Keratinocyte (primary cell): Measurements from ENCODE around the gene SCARB1. TPM values are rescaled to one million over a fixed set of nuclear protein-coding genes. Genes with fewer than 3 reads are reported as not detected.

ENCODE experiments used
- DNase-seq: peaks from one replicate; pipeline ENCODE4 v3.0.0-alpha.2; 2011; ENCODE audit warnings: low read depth, missing footprints, low spot score
- FAIRE-seq: peaks from 2 replicates; lab custom pipeline; 2011; peaks lifted over from hg19 to GRCh38; lab: Jason Lieb, UNC
- H2AFZ ChIP-seq: 2 replicates; pipeline ENCODE4 v1.6.0; 2012; ENCODE audit warnings: low read length, control low read depth, inconsistent platforms; ENCODE audit not compliant: control insufficient read depth
- H3K27ac ChIP-seq: 2 replicates; pipeline ENCODE4 v1.5.1; 2011; ENCODE audit warnings: low read length; ENCODE audit not compliant: control insufficient read depth, insufficient read depth
- H3K27me3 ChIP-seq: 3 replicates; pipeline ENCODE4 v1.6.0; 2011; ENCODE audit warnings: low read length; ENCODE audit not compliant: control insufficient read depth, insufficient read depth; ENCODE audit errors: extremely low read depth
- H3K36me3 ChIP-seq, 2 experiments: 2 replicates in 1 of 2; 3 replicates in 1 of 2; pipeline ENCODE4 v1.5.1; 2011; ENCODE audit warnings: low read length in 2 of 2, mild to moderate bottlenecking in 1 of 2; ENCODE audit not compliant: control insufficient read depth in 2 of 2, insufficient read depth in 2 of 2; ENCODE audit errors: extremely low read depth in 1 of 2
- H3K4me1 ChIP-seq: 3 replicates; pipeline ENCODE4 v1.5.1; 2011; ENCODE audit warnings: low read length; ENCODE audit not compliant: control insufficient read depth, insufficient read depth; ENCODE audit errors: extremely low read depth
- H3K4me2 ChIP-seq: 3 replicates; pipeline ENCODE4 v1.6.0; 2011; ENCODE audit warnings: low read depth, low read length; ENCODE audit not compliant: control insufficient read depth, insufficient read depth; ENCODE audit errors: extremely low read depth
- H3K4me3 ChIP-seq, 3 experiments: fragments of 200-600 bp in 1 of 3; sonication (generic) in 1 of 3; 2 replicates in 2 of 3; 3 replicates in 1 of 3; pipeline ENCODE4 v1.5.1; 2011 to 2016; ENCODE audit warnings: low read length in 3 of 3, mild to moderate bottlenecking in 3 of 3, control low read depth in 2 of 3, inconsistent platforms in 1 of 3, low read depth in 1 of 3, mixed read lengths in 1 of 3, mixed run types in 1 of 3, moderate library complexity in 1 of 3; ENCODE audit not compliant: control insufficient read depth in 2 of 3, insufficient read depth in 2 of 3; ENCODE audit errors: extremely low read depth in 1 of 3
- H3K79me2 ChIP-seq: 2 replicates; pipeline ENCODE4 v1.6.0; 2012; ENCODE audit warnings: low read length; ENCODE audit not compliant: control insufficient read depth, insufficient read depth
- H3K9ac ChIP-seq: 3 replicates; pipeline ENCODE4 v1.6.0; 2011; ENCODE audit warnings: low read length; ENCODE audit not compliant: control insufficient read depth, insufficient read depth; ENCODE audit errors: extremely low read depth
- H3K9me1 ChIP-seq: 3 replicates; pipeline ENCODE4 v1.6.0; 2011; ENCODE audit warnings: low read length; ENCODE audit not compliant: control insufficient read depth, insufficient read depth; ENCODE audit errors: extremely low read depth
- H3K9me3 ChIP-seq: 2 replicates; pipeline ENCODE4 v1.5.1; 2012; ENCODE audit warnings: low read depth, low read length; ENCODE audit not compliant: control insufficient read depth
- H4K20me1 ChIP-seq: 3 replicates; pipeline ENCODE4 v1.6.0; 2011; ENCODE audit warnings: low read length; ENCODE audit not compliant: control insufficient read depth, insufficient read depth; ENCODE audit errors: extremely low read depth
- EZH2 ChIP-seq: IDR thresholded peaks from one replicate; pipeline ENCODE4 v1.6.1; 2012; ENCODE audit warnings: inconsistent platforms, mild to moderate bottlenecking, low read length, moderate library complexity
- dilution Hi-C: fragments of 300-500 bp; cut with MboI; formaldehyde crosslinking; loops from one replicate; pipeline ENCODE4 v1.7.0; 2020; ENCODE audit warnings: low sequenced_read_pairs; ENCODE audit not compliant: extremely low pct_ligation_motif_present
- polyA plus RNA-seq, 5 experiments: library from polyadenylated mRNA; depleted of rRNA in 3 of 5; stranded (reverse) in 3 of 5; stranded (forward) in 1 of 5; unstranded in 1 of 5; fragments of >200 nt; gene quantifications; 1 replicate in 1 of 5; 2 replicates in 3 of 5; 3 replicates in 1 of 5; pipeline versions ENCODE4 v1.2.1 to v1.2.3, GENCODE V29; 2011 to 2012; ENCODE audit warnings: missing spikeins in 2 of 5, low read depth in 1 of 5, low replicate concordance in 1 of 5
- TF ChIP-seq, protein P1 (sequence below), 3 experiments: IDR thresholded peaks in 1 of 3; conservative IDR thresholded peaks in 1 of 3; optimal IDR thresholded peaks in 1 of 3; 2 replicates in 2 of 3; 3 replicates in 1 of 3; pipeline versions ENCODE3 to v1.5.1; 2011; ENCODE audit warnings: low read length in 3 of 3, mild to moderate bottlenecking in 3 of 3, moderate library complexity in 2 of 3, control low read depth in 1 of 3, inconsistent platforms in 1 of 3; ENCODE audit not compliant: insufficient read depth in 2 of 3; ENCODE audit errors: extremely low read depth in 1 of 3

Gene SCARB1
- polyA plus RNA-seq, 1 donor (not counting 4 experiments of a cell fraction or from before 2014, with no cell fraction given), result 40.9 TPM

DNA sequence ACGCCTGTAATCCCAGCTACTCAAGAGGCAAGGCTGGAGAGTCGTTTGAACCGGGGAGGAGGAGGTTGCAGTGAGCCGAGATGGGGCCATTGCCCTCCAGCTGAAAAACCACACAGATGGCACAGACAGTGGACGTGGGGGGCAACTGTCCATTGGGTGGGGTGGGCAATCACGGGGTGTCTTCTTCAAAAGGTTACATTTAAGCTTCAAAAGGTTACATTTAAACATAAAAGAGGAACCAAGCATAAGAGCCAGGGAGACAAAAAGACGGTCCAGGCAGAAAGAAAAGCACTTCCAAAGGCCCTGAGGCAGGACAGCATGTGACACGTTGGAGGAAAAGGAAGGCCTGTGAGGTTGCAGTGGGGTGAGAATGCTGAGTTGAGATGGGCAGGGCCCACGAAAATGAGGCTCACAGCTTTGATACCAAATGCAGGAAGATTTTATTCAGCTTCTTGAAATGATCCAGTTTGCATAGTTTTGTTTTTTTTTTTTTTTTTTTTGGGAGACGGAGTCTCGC lies 10.7 kb downstream of the SCARB1 start:
- dilution Hi-C loops, result no loop called here
- no peak overlapping the region for H3K4me2 ChIP-seq
- peaks cover 66% of the 10 kb centered on the region for H3K79me2 ChIP-seq

DNA sequence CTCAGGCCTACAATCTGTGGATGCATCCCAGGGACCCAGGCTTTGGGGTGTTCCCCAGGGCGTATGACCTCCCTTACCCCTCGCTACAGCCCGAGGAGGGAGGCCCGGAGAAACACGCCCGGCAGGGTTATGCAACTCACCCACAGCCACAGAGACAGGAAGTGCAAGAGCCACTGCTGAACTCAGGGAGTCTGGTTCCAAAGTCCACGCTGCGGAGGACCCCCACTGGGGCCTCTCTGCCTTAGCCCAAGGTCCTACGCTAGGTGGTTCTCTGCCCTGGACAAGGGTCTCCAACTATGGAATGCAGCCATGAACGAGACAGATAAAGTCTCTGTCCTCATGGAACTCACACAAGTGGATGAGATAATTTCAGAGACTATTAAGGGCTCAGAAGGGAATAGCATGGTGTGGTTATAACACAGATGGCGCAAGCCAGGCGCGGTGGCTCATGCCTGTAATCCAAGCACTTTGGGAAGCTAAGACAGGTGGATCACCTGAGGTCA lies 11.3 kb downstream of the SCARB1 start:
- Histone ChIP-seq H3K4me3 (no peak overlapping the region), H3K9me1 (no peaks in the 10 kb centered on the region), H3K9me3 (no peaks in the 10 kb centered on the region), H3K36me3 (peaks cover 18 to 19% of the 10 kb centered on the region in 2 experiments), H3K79me2 (peaks cover 60% of the 10 kb centered on the region), H3K4me1 (no peaks in the 10 kb centered on the region), H2AFZ (no peak overlapping the region), H3K27ac (no peak overlapping the region), H4K20me1 (peaks cover 6% of the 10 kb centered on the region), H3K27me3 (no peaks in the 10 kb centered on the region), H3K4me2 (no peak overlapping the region), H3K9ac (no peak overlapping the region)
- TF ChIP-seq EZH2, result no peak
- TF ChIP-seq, protein P1, sequence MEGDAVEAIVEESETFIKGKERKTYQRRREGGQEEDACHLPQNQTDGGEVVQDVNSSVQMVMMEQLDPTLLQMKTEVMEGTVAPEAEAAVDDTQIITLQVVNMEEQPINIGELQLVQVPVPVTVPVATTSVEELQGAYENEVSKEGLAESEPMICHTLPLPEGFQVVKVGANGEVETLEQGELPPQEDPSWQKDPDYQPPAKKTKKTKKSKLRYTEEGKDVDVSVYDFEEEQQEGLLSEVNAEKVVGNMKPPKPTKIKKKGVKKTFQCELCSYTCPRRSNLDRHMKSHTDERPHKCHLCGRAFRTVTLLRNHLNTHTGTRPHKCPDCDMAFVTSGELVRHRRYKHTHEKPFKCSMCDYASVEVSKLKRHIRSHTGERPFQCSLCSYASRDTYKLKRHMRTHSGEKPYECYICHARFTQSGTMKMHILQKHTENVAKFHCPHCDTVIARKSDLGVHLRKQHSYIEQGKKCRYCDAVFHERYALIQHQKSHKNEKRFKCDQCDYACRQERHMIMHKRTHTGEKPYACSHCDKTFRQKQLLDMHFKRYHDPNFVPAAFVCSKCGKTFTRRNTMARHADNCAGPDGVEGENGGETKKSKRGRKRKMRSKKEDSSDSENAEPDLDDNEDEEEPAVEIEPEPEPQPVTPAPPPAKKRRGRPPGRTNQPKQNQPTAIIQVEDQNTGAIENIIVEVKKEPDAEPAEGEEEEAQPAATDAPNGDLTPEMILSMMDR (optimal IDR thresholded peaks at IDR 0.05 in 1 of 3, IDR thresholded peaks at IDR 0.05 in 1 of 3, conservative IDR thresholded peaks at IDR 0.05 in 1 of 3; ENCODE audit: extremely low read depth in 1 of 3, insufficient read depth in 2 of 3, low read length in 3 of 3), result no peak
- DNase-seq (no peak), FAIRE-seq (no peak)
- dilution Hi-C loops, result no loop called here

More for the DNA sequence above, 10.7 kb downstream of the SCARB1 start:
- FAIRE-seq (no peak), DNase-seq (no peak)
- Histone ChIP-seq H3K4me1 (no peaks in the 10 kb centered on the region), H3K27me3 (no peaks in the 10 kb centered on the region), H2AFZ (no peak overlapping the region), H3K9ac (no peak overlapping the region), H3K36me3 (peaks cover 18 to 23% of the 10 kb centered on the region in 2 experiments), H4K20me1 (peaks cover 6% of the 10 kb centered on the region), H3K27ac (no peak overlapping the region), H3K9me3 (no peaks in the 10 kb centered on the region), H3K9me1 (peaks cover under 1% of the 10 kb centered on the region), H3K4me3 (no peak overlapping the region)
- no peak for TF ChIP-seq EZH2
- TF ChIP-seq, protein P1 (optimal IDR thresholded peaks at IDR 0.05 in 1 of 3, IDR thresholded peaks at IDR 0.05 in 1 of 3, conservative IDR thresholded peaks at IDR 0.05 in 1 of 3; ENCODE audit: extremely low read depth in 1 of 3, insufficient read depth in 2 of 3, low read length in 3 of 3), result no peak
